NOMO-1 treated with DMSO at 0.1 percent for 48 hours (cell line): ENCODE data around the gene TLE1.

Experiments
- DNase-seq: peaks from one replicate; lab custom pipeline; 2025; ENCODE audit not compliant: unreplicated experiment; lab: John Stamatoyannopoulos, UW

TLE1 gene

GRCh38 chr9:81557452-81558090 lies 131.8 kb downstream of the TLE1 start:
- no peak for DNase-seq

GRCh38 chr9:81556923-81557322 lies 132.4 kb downstream of the TLE1 start:
- DNase-seq, result no peak

- no peak for DNase-seq
These were observed 136.8 kb downstream of the TLE1 start for GRCh38 chr9:81552581-81552991.

GRCh38 chr9:81550207-81550583 lies 139.2 kb downstream of the TLE1 start:
- no peak for DNase-seq

- DNase-seq, result no peak
These were observed 139.7 kb downstream of the TLE1 start for GRCh38 chr9:81549500-81550206.

- DNase-seq, result no peak
These were observed 140.4 kb downstream of the TLE1 start for GRCh38 chr9:81548911-81549310.

GRCh38 chr9:81546489-81546888 lies 142.9 kb downstream of the TLE1 start:
- DNase-seq, result no peak

- no peak for DNase-seq
These were observed 145.7 kb downstream of the TLE1 start for GRCh38 chr9:81543695-81544094.

GRCh38 chr9:81542118-81542889 lies 147.0 kb downstream of the TLE1 start:
- no peak for DNase-seq

GRCh38 chr9:81540142-81540710 lies 149.1 kb downstream of the TLE1 start:
- no peak for DNase-seq

- DNase-seq, result no peak
These were observed 150.0 kb downstream of the TLE1 start for GRCh38 chr9:81539317-81539716.

GRCh38 chr9:81538890-81539289 lies 150.5 kb downstream of the TLE1 start:
- no peak for DNase-seq

GRCh38 chr9:81537964-81538363 lies 151.4 kb downstream of the TLE1 start:
- no peak for DNase-seq

GRCh38 chr9:81536242-81537025 lies 152.9 kb downstream of the TLE1 start:
- no peak for DNase-seq

- DNase-seq, result no peak
These were observed 153.7 kb downstream of the TLE1 start for GRCh38 chr9:81535542-81536241.

- no peak for DNase-seq
These were observed 155.0 kb downstream of the TLE1 start for GRCh38 chr9:81534138-81534875.
